ENCODE measurements around the gene MON1B. TPM values are rescaled to one million over a fixed set of nuclear protein-coding genes. Genes with fewer than 3 reads are reported as not detected.

Gene MON1B
- total and polyA plus RNA-seq, 10 of the 15 experiments (the other 5 are each of a cell fraction or from before 2014, with no cell fraction given), result 5.7 to 64.5 (median 21.7) TPM

DNA sequence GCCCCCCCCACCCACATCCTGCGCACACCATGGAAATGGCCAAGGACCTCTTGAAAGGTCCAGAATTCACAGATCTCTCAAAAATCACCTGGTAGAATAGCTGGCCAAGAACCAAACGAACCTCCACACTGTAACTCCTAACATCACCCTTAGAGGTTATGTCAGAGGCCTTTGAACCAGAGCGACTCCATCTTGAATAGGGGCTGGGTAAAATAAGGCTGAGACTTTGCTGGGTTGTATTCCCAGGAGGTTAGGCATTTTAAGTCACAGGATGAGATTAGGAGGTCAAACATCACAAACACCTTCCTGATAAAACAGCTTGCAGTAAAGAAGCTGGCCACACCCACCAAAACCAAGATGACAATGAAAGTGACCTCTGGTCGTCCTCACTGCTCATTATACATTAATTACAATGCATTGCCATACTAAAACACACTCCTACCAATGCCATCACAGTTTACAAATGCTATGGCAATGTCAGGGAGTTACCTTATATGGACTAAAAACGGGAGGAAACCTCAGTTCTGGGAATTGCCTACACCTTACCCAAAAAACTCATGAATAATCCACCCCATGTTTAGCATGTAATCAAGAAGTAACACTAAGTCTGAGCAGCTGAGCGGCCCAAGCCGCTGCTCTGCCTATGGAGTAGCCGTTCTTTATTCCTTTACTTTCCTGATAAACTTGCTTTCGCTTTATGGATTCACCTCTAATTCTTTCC is 43.0 kb downstream of the MON1B start:
- TF ChIP-seq ZBTB40 (IDR thresholded peaks at IDR 0.05; ENCODE audit: borderline replicate concordance) (no peak), SUPT20H (IDR thresholded peaks at IDR 0.05; ENCODE audit: borderline replicate concordance, control insufficient read depth, low read depth, low read length) (no peak), RAD21 (IDR thresholded peaks at IDR 0.05; ENCODE audit: insufficient read depth, low read depth, low read length) (no peak), CBX5 (IDR thresholded peaks at IDR 0.05; ENCODE audit: low read depth) (no peak), ZNF592 (IDR thresholded peaks at IDR 0.05) (0 out of 2 replicates have a peak, but pooled peaks have one; percentile 35), STAT3 (IDR thresholded peaks at IDR 0.05; ENCODE audit: low read depth, low read length) (no peak), ZBTB11 (CRISPR knock-in tag; IDR thresholded peaks at IDR 0.05) (no peak), FOXM1 (IDR thresholded peaks at IDR 0.05; ENCODE audit: low read depth, low read length) (no peak)
- no peaks in the 10 kb centered on the region for H4K20me1 ChIP-seq (ENCODE audit: control insufficient read depth, insufficient read depth)
- no peaks in the 10 kb centered on the region for H3K9me3 ChIP-seq (replicated peaks; ENCODE audit: control insufficient read depth, insufficient read depth, low read length)
- no peak overlapping the region for H3K4me2 ChIP-seq (ENCODE audit: control insufficient read depth, insufficient read depth)
- in situ Hi-C loops (cut with MboI) (no loop called here), intact Hi-C loops (cut with micrococcal nuclease; ENCODE audit: unreplicated experiment) (loop anchor here (10.0 kb wide), 1 partner anchor 741 kb away; no protein-coding TSS in a partner anchor)
- H3K36me3 ChIP-seq (ENCODE audit: control insufficient read depth in 2 of 2, insufficient read depth in 2 of 2, low read length in 1 of 2), result no peaks in the 10 kb centered on the region
- ChIA-PET RAD21 (ENCODE audit: unreplicated experiment) (interaction anchor here (1.8 to 4.1 kb wide), 2 partner anchors 13 to 350 kb away, joined by 5 to 42 read pairs; no protein-coding TSS in a partner anchor), POLR2A (no interaction called here), SMC1A (ENCODE audit: uncharacterized antibody, unreplicated experiment) (interaction anchor here (11.5 kb wide), 1 partner anchor 350 kb away, joined by 108 read pairs; no protein-coding TSS in a partner anchor), CTCF (interaction anchor here (0.7 to 7.3 kb wide), 3 partner anchors 140 to 759 kb away, joined by 3 to 132 read pairs (median 3); no protein-coding TSS in a partner anchor)
- no peaks in the 10 kb centered on the region; a peak in 1 of 4 replicates for H3K27me3 ChIP-seq (replicated peaks in 1 of 2; ENCODE audit: control insufficient read depth in 2 of 2, insufficient read depth in 2 of 2, low read length in 1 of 2)
- no peaks in the 10 kb centered on the region for H3K79me2 ChIP-seq (ENCODE audit: control insufficient read depth, insufficient read depth, low read length)
- H3K9ac ChIP-seq (ENCODE audit: control insufficient read depth, insufficient read depth, low read length), result no peak overlapping the region
- H3K4me3 ChIP-seq, result no peak overlapping the region
- no peak overlapping the region for H2AFZ ChIP-seq (ENCODE audit: control insufficient read depth, low read depth, low read length)
- H3K27ac ChIP-seq (ENCODE audit: control insufficient read depth, insufficient read depth), result no peak overlapping the region
- FAIRE-seq (no peak), DNase-seq (ENCODE audit: low read depth, low spot score) (no peak), ATAC-seq (no peak)
- 32% methylated on average over 8 of the region's 9 CpGs for WGBS (ENCODE audit: insufficient coverage, insufficient replicate concordance, low lambda C conversion rate, missing lambda C conversion rate)
- BruUV-seq (replicated peaks), result no TSS peak
- no peaks in the 10 kb centered on the region for H3K4me1 ChIP-seq (ENCODE audit: control insufficient read depth, insufficient read depth, low read length)

Data from GM12878 (cell line).